ENCODE results near the gene PROX1. TPM values are rescaled to one million over a fixed set of nuclear protein-coding genes. Genes with fewer than 3 reads are reported as not detected.

PROX1 gene
- total RNA-seq, 1 donor from 2014 or later: 80.6 TPM

GRCh38 chr1:213996320-213997037 lies 8.7 kb downstream of the PROX1 start:
- H3K27me3 ChIP-seq (ENCODE audit: low read depth): peaks cover 14% of the 10 kb centered on the region
- H3K4me1 ChIP-seq: peaks cover 48% of the 10 kb centered on the region
- TF ChIP-seq, protein P1, sequence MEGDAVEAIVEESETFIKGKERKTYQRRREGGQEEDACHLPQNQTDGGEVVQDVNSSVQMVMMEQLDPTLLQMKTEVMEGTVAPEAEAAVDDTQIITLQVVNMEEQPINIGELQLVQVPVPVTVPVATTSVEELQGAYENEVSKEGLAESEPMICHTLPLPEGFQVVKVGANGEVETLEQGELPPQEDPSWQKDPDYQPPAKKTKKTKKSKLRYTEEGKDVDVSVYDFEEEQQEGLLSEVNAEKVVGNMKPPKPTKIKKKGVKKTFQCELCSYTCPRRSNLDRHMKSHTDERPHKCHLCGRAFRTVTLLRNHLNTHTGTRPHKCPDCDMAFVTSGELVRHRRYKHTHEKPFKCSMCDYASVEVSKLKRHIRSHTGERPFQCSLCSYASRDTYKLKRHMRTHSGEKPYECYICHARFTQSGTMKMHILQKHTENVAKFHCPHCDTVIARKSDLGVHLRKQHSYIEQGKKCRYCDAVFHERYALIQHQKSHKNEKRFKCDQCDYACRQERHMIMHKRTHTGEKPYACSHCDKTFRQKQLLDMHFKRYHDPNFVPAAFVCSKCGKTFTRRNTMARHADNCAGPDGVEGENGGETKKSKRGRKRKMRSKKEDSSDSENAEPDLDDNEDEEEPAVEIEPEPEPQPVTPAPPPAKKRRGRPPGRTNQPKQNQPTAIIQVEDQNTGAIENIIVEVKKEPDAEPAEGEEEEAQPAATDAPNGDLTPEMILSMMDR (IDR thresholded peaks at IDR 0.05; ENCODE audit: borderline replicate concordance): no peak
- no peak for DNase-seq
- H3K36me3 ChIP-seq: peaks cover 16% of the 10 kb centered on the region
- H3K9me3 ChIP-seq (replicated peaks): no peaks in the 10 kb centered on the region
- peak overlapping the region; percentile 50 for H3K4me3 ChIP-seq
- H3K27ac ChIP-seq (replicated peaks): peak overlapping the region; percentile 69
- intact Hi-C loops (cut with micrococcal nuclease): no loop called here

- Histone ChIP-seq H3K27ac (replicated peaks) (peak overlapping the region; percentile 69), H3K27me3 (ENCODE audit: low read depth) (peaks cover 14% of the 10 kb centered on the region), H3K36me3 (peaks cover 16% of the 10 kb centered on the region), H3K4me3 (peak overlapping the region; percentile 50), H3K4me1 (peaks cover 53% of the 10 kb centered on the region), H3K9me3 (replicated peaks) (no peaks in the 10 kb centered on the region)
- TF ChIP-seq, protein P1 (IDR thresholded peaks at IDR 0.05; ENCODE audit: borderline replicate concordance): no peak
- intact Hi-C loops (cut with micrococcal nuclease): no loop called here
- DNase-seq: no peak
Observed at GRCh38 chr1:213997038-213997771, 9.4 kb downstream of the PROX1 start.

DNA sequence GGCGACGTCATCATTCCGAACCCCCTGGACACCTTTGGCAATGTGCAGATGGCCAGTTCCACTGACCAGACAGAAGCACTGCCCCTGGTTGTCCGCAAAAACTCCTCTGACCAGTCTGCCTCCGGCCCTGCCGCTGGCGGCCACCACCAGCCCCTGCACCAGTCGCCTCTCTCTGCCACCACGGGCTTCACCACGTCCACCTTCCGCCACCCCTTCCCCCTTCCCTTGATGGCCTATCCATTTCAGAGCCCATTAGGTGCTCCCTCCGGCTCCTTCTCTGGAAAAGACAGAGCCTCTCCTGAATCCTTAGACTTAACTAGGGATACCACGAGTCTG lies 10.0 kb downstream of the PROX1 start:
- H3K4me1 ChIP-seq: peaks cover 59% of the 10 kb centered on the region
- H3K27me3 ChIP-seq (ENCODE audit: low read depth): peaks cover 11% of the 10 kb centered on the region
- no peaks in the 10 kb centered on the region for H3K9me3 ChIP-seq (replicated peaks)
- H3K4me3 ChIP-seq: no peak overlapping the region
- TF ChIP-seq, protein P1 (IDR thresholded peaks at IDR 0.05; ENCODE audit: borderline replicate concordance): no peak
- H3K36me3 ChIP-seq: peaks cover 16% of the 10 kb centered on the region
- no peak for DNase-seq
- peak overlapping the region; percentile 69 for H3K27ac ChIP-seq (replicated peaks)
- intact Hi-C loops (cut with micrococcal nuclease): no loop called here

GRCh38 chr1:213998785-213999184 lies 11.0 kb downstream of the PROX1 start:
- Histone ChIP-seq H3K27ac (replicated peaks) (peak overlapping the region; percentile 6), H3K4me3 (no peak overlapping the region), H3K27me3 (ENCODE audit: low read depth) (peaks cover 5% of the 10 kb centered on the region), H3K36me3 (peaks cover 16% of the 10 kb centered on the region), H3K4me1 (peaks cover 63% of the 10 kb centered on the region), H3K9me3 (replicated peaks) (no peaks in the 10 kb centered on the region)
- no peak for DNase-seq
- TF ChIP-seq, protein P1 (IDR thresholded peaks at IDR 0.05; ENCODE audit: borderline replicate concordance): no peak
- intact Hi-C loops (cut with micrococcal nuclease): no loop called here

DNA sequence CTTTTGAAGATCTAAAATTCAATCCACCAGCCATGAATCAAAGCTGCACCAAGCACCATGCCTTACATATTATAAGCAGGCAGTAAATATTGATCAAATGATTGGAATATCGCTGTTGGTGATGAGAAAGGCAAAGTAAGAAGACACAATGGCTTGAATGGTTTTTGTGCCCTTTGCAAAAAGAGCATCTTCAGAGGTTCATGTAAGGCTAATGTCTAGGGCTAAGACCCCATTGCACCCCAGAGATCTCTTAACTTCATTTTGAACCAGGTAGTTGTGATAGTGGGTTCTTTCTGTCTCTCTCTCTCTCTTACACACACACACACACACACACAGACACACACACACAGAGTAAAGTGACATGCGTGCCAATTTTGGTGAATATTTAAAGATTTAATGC lies 12.0 kb downstream of the PROX1 start:
- peaks cover 16% of the 10 kb centered on the region for H3K36me3 ChIP-seq
- peaks cover 57% of the 10 kb centered on the region for H3K4me1 ChIP-seq
- DNase-seq: no peak

More for the DNA sequence above, 12.0 kb downstream of the PROX1 start:
- intact Hi-C loops (cut with micrococcal nuclease): no loop called here
- H3K27me3 ChIP-seq (ENCODE audit: low read depth): no peaks in the 10 kb centered on the region
- TF ChIP-seq, protein P1 (IDR thresholded peaks at IDR 0.05; ENCODE audit: borderline replicate concordance): no peak
- H3K27ac ChIP-seq (replicated peaks): no peak overlapping the region
- H3K9me3 ChIP-seq (replicated peaks): no peaks in the 10 kb centered on the region
- H3K4me3 ChIP-seq: no peak overlapping the region

Data from left ventricle myocardium inferior (tissue), 1 donor.